AG09319 (cell line): ENCODE measurements around the gene PRR20A.
"Not testable (repeated sequence)": the region's sequence is repeated elsewhere in the genome, so short reads cannot be mapped to it uniquely, and the experiment has no call there.

Source experiments
- DNase-seq: peaks from one replicate; pipeline ENCODE4 v3.0.0-alpha.2; 2010; ENCODE audit warnings: low read depth; ENCODE audit errors: extremely low read depth
- CTCF ChIP-seq: IDR thresholded peaks from 2 replicates; pipeline ENCODE4 v1.5.1; 2011; ENCODE audit warnings: low read depth, mild to moderate bottlenecking, inconsistent platforms, low read length, moderate library complexity

The PRR20A gene

DNA sequence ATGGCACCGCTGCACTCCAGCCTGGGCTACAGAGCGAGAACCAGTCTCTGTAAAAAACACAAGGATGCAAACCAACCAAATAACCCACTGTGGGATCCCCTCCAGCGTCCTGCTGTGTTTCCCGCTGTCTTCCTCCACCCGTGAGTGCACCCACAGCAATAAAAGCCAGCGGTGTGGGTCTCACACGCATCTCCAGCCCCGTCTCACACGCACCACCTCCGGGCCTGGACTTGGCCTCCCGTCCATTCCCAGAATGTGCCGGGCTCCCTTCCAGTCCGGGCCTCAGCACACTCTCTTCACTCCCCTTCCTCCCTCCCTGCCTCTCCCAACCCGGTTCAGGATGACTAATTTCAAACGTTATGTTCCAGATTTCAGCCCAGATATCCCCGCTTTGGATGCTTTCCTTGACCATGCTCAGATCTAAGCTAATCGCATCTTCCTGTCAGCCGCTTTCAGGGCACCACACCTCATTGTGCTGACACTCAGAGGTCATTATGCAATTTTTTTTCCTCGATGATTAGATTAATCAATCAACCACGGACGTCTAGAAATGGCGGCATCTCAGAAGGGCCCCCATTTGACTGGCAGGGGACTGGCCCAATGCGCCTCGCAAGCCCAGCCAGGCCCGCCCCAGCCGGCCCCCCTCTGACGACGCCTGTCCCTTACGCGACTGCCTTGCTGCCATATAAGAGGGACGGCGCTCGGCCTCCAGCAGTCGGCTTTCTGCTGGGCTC is at the start of gene PRR20A:
Gene PRR20A (plus strand): TSS at position 684 of the 734 bp plus-strand sequence. CDS start 387 bp downstream, outside the sequence.
- DNase-seq = not testable (repeated sequence)

- TF ChIP-seq CTCF = no peak
- no peak for DNase-seq
Observed at GRCh38 chr13:57114945-57115344, 25.8 kb upstream of the PRR20A start.

DNA sequence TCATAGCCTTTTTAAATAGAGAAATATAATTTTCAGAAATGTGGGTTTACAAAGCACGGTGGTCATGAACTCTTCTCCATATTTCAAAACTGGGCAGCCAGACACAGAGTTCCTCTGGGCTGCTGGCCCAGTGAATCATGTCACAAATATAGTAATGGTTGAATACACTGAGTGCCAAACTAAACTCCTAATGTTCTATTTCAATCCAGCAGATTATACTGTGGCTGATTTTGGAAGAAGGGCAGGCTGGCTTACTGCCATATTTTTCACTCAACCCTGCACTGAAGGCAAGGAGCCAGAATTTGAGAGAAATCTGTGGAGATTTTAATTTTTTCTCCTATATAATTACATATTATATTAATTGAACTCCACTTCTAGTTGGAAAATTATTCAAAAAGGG is 17.0 kb upstream of the PRR20A start:
- no peak for TF ChIP-seq CTCF
- no peak for DNase-seq

DNA sequence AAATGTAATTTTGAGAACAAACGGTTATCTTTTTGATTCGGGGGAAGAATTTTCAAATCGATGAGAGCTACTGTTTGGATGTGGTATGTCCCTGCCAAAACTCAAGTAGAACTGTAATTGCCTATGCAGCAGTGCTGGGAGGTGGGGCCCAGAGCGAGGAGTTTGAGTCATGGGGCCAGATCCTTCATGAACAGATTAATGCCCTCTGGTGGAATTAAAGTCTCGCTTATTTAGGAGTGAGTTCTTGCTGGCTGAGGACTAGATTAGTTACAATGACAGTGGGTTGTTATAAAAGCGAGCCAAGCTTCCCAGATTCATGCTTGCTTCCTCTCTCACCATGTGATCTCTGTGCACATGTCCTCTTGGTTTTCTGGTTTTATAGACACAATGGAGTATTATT is 11.8 kb upstream of the PRR20A start:
- DNase-seq = no peak

GRCh38 chr13:57136093-57136492 is 4.6 kb upstream of the PRR20A start:
- no peak for DNase-seq
- TF ChIP-seq CTCF = no peak

More for the DNA sequence above, 11.8 kb upstream of the PRR20A start:
- no peak for TF ChIP-seq CTCF

DNA sequence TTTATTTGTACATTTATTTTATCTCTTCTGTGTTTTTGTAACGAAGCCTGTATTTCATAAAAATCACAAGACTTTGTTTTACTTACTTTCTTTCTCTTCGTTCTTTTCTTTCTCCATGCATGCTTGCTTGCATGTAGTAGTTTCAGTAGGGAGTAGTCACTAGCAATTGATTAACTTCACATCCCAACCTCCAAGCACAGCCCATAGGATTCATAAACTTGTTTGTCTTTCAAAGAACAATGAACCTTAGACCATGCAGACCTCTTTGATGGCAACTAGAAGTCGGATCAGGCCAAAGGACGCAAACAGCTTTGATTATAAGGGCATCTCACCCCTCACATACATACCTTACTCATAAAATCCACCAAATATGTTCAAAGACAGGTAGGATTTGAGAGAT is 3.1 kb upstream of the PRR20A start:
- no peak for DNase-seq
- no peak for TF ChIP-seq CTCF

DNA sequence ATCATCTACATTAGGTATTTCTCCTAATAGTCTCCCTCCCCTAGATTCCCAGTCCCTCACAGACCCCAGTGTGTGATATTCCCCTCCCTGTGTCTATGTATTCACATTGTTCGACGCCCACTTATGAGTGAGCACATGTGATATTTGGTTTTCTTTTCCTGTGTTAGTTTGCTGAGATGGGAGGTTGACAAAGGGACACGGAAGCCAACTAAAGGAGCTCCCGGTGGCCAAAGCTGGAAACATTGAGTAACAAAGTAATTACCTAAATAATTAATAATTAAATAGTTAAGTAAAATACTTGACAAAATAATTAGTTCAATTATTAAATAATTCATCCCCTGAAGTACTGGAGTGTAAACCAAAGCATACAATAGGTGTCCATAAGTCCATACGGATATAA is 1.7 kb upstream of the PRR20A start:
- TF ChIP-seq CTCF = no peak
- no peak for DNase-seq

GRCh38 chr13:57139781-57140180 is 937 bp upstream of the PRR20A start:
- not testable (repeated sequence) for DNase-seq

DNA sequence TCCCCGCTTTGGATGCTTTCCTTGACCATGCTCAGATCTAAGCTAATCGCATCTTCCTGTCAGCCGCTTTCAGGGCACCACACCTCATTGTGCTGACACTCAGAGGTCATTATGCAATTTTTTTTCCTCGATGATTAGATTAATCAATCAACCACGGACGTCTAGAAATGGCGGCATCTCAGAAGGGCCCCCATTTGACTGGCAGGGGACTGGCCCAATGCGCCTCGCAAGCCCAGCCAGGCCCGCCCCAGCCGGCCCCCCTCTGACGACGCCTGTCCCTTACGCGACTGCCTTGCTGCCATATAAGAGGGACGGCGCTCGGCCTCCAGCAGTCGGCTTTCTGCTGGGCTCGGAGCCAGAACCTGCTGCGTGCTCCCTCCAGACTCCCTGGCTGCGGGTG is 6.5 kb downstream of the PRR20A start, which contains the start of gene PRR20B:
Gene PRR20B (plus strand): TSS at position 301 of the 400 bp plus-strand sequence. CDS start 387 bp downstream, outside the sequence.
- DNase-seq = not testable (repeated sequence)

DNA sequence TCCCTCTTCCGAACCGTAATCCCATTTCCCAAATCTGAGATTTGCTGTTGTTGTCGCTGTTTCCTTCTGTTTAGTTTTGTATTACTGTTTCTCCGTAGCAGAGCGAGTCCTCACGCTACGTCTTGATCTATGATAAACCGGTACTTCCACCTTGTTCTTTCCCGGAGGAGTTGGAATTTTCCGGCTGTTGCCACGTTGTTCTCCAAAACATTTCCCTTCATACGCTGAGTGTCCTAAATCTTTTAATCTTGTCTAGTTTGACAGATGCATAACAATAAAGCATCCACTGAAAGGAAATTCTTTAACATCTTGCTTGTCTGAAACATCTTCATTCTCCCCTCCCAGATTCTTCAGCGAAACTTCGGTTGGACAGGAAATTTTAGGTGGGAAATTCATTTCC is 7.4 kb downstream of the PRR20A start:
- DNase-seq = not testable (repeated sequence)

DNA sequence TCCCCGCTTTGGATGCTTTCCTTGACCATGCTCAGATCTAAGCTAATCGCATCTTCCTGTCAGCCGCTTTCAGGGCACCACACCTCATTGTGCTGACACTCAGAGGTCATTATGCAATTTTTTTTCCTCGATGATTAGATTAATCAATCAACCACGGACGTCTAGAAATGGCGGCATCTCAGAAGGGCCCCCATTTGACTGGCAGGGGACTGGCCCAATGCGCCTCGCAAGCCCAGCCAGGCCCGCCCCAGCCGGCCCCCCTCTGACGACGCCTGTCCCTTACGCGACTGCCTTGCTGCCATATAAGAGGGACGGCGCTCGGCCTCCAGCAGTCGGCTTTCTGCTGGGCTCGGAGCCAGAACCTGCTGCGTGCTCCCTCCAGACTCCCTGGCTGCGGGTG is 13.0 kb downstream of the PRR20A start, which contains the start of gene PRR20C:
Gene PRR20C (plus strand): TSS at position 301 of the 400 bp plus-strand sequence. CDS start 387 bp downstream, outside the sequence.
- DNase-seq = not testable (repeated sequence)

GRCh38 chr13:57160332-57160731 is 19.6 kb downstream of the PRR20A start, which contains the start of gene PRR20D:
TSS of gene PRR20D (plus strand) at chr13:57160632. CDS start at chr13:57161019, 387 bp downstream.
- not testable (repeated sequence) for DNase-seq

DNA sequence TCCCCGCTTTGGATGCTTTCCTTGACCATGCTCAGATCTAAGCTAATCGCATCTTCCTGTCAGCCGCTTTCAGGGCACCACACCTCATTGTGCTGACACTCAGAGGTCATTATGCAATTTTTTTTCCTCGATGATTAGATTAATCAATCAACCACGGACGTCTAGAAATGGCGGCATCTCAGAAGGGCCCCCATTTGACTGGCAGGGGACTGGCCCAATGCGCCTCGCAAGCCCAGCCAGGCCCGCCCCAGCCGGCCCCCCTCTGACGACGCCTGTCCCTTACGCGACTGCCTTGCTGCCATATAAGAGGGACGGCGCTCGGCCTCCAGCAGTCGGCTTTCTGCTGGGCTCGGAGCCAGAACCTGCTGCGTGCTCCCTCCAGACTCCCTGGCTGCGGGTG is 26.2 kb downstream of the PRR20A start, which contains the start of gene PRR20E:
Gene PRR20E (plus strand): TSS at position 301 of the 400 bp plus-strand sequence. CDS start 387 bp downstream, outside the sequence.
- not testable (repeated sequence) for DNase-seq
